ENCODE data around the gene IKZF2.

Gene IKZF2

DNA sequence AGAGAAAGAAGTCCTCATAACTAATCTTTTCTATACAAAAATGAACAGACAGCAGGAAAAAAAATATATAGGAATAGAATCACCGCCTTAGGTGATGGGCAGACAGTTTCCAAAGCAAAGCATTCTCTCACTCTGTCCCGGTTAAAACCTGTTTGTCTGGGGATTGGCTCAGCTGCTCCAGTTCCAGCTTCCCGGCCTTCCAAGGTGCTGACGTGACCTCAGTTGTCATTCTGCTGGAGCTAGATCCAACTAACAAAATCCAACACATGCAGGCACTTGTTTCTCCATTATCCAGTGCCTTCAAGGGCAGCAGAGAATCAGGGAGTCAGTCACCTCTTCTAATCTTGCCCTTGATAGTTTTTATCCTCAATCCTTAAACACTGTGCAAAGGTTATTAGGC lies 52.8 kb downstream of the IKZF2 start:
- no peak for DNase-seq

DNA sequence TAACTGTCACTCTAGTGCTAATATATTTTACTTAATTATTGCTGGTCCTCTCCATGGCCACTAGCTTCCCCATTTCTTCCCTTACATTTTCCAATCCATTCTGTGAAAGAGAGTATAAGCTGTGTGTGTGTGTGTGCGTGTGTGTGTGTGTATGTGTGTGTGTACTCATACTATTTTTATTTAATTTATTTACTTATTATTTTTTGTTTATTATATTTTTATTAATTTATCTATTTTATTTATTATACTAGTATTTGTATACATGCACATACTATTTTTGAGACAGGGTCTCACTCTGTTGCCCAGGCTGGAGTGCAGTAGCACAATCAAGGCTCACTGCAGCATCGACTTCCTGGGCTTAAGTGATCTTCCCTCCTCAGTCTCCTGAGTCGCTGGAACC lies 59.6 kb downstream of the IKZF2 start:
- DNase-seq, result no peak

DNA sequence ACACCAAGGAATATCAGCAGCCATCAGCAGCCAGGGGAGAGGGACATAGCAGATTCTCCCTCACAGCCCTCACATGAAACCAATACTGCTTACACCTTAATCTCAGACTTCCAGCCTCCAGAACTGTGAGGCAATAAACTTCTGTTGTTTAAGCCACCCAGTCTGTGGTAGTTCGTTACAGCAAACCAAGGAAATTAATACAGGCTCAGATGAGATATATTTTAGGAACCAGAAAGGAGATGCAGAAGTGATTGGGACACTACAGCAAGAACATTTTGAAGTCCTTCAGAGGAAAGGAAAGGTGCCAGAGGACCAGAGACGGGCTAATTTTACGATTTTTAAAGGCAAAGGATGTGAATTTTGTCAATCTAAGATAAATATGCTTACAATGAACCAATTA lies 60.6 kb downstream of the IKZF2 start:
- DNase-seq, result no peak

DNA sequence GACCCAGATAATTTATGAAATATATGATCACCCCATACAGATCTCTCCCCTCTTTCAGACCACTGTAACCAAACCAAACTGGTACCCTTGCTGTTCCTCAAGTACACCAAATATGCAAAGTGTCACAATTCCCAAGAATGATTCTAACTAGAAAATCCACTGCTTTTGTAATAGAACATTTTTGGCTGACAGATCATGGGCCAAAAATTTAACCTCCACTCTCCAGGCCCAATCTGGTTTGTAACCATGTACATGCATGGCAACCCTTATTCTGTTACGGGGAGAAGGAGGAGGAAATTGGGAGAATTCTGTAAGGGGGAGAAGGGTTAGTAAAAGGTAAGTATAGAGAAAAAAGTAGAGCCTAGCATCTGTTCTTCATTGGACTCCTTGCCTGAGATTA lies 62.0 kb downstream of the IKZF2 start:
- no peak for DNase-seq

DNA sequence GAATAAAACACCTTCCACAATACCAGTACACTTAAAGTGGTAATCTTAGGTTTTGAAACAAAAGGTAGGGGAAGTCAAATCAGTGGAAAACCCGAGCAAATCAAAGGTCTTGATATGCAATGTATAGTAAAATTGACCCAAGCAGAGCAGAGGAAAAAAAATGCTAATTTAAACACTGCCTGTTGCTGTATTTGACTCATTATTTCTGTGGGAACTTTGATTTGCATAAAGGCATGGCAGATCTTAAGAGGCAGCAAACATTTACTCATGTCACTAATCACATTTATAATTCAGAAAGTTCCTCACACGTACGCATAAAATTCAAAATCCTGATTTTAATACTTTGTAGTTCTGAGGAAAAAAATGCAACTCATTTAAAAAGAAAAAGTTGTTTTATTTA lies 64.4 kb downstream of the IKZF2 start:
- no peak for DNase-seq

DNA sequence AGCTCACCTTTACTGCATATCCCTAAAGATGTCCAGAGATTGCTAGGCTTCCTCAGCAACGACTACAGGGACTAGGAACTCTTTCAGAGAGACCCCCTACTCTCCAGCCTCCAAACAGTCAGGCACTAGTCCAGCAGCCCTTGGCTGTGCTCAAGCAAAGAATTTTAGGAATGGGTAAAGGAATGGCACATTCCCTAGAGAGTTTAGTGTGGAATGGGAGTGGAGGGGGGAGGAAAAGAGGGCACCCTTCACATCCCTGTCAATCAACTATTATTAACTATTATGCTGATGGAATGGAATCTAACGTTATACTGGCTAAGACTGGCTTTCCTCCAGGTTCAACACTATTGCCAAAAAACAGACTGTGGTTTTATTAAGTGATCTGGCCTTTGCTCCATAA lies 64.8 kb downstream of the IKZF2 start:
- no peak for DNase-seq

DNA sequence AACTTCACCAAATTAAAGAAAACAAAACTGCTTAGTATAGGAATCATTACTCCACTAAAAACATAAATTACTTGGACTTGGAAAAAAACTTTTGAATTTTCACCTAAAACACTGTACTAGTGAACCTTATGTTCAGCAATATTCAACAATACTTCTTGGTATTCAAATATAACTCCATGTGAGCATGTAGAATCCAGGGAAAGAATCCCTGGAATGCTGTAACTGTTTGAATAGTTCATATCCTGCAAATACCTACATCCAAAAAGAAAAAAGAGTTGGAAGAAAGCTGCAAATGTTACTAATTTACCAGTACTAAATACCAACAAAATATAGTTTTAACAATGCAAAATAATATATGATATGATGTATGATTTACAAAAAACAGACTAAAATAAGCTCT lies 65.4 kb downstream of the IKZF2 start:
- DNase-seq, result no peak

DNA sequence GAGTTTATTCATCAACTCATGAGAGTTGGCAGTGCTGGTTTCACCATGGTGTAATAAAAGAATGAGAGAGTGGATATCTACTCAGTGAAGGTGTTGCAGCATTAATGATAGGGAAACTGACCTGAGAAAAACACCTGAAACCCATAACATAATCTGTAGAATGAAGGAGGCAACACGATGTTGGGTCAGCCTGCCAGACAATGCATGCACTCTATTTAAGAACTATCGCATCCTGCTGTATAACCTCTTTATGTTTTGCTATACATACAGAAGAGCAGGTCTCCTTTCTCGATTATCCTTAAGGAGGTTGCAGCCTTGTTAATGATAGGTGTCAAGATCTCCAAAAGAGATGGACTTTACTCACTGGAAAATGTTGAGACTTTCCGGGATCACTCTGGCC lies 65.9 kb downstream of the IKZF2 start:
- DNase-seq, result no peak

DNA sequence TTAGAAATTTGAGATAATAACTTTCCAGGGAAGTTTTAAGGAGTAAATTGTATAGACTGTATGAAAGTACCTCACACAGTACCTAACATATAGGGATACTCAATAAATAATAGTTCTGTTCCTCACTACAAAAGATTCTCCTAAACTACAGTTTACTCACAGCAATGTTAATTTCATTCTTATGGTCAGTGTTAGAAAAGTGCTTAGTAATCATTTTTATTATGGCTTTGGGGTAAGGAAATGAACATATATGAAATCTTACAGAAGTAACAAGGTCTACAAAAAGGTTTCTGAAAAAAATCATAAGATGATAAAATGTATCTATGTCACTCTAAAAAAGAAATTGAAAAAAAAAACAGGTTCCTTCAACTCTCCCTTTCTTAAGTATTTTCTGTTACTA lies 67.2 kb downstream of the IKZF2 start:
- no peak for DNase-seq

DNA sequence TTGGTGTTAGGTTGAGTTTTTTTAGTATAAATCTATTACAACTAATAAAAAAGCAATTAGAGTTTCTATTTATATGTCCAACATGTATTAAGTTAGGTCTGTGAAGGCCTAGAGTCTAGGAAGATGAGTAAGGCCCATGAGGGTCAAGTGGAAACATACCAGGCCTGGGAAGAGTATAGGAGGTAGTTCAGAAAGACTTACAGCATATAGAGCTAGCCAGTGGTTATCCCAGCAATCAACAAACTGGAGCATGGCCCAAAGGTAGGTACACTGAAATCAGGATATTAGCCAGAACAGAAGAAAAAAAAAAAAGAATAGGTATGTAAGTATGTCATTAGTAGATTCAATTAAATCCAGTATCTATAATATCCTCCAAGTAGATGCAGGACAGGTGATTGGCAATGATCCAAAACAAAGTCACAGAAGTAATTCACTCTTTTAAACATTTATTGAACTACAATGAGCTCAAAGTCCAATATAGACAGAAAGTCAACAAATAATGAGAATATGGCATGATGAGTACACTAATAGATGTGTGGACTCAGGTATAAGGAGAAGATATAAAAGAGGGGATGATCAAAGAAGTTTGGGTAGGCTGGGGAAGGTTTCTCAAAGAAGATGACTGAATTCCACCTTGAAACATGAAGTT lies 70.3 kb downstream of the IKZF2 start:
- no peak for DNase-seq

DNA sequence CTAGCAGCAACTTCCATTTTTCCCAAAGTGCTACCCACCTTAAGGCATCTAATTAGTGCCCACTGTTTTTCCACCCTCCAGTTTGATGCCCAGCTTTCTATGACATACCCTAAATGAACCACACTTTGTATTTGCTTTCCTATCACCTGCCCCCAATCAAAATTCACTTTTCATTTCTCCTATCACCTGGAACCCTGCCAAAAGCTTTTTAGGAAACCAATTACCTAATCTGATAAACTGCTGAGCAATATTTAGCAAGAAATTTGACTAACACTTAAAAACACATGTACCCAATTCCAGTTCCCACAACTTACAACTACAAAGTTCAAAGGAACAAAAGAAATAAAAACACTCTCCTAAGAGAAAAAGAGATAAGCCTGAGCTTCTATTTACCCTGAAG lies 71.7 kb downstream of the IKZF2 start:
- DNase-seq, result no peak

DNA sequence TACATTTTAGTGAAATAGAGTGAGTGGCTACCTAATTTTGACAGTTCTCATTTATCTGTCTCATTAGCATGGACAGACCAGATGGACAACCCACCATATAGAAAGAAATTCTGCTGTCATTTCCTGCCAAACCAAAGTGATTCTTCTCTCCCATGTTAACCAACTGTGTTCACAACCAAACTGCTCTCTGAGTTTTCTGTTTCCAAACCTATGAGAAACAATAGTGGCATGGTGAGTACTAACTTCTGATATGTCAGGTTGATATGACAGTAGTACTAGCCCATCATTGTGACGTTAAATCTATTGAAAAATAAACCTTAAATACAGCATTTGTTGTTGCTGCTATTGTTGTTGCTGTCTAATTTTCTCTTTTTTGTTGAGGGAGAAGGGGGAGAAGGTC lies 72.7 kb downstream of the IKZF2 start:
- no peak for DNase-seq

DNA sequence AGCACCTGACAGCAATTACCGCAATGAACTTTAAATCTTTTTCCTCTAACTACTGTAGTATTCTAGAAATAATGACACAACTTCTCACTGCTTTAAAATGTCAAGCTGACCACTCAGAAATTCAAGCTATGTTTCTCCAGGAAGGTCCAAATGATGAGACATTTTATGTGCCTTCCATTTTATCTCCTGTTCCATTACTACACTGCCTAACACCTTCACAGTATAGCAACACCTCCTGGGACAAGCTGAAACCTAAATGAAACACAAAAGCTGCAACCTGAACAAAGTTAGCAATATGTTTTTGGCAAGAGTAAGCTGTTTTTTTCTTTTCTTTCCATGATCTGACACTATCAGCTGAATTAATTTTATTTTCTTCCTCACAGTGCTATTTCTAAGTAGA lies 81.9 kb downstream of the IKZF2 start:
- no peak for DNase-seq

DNA sequence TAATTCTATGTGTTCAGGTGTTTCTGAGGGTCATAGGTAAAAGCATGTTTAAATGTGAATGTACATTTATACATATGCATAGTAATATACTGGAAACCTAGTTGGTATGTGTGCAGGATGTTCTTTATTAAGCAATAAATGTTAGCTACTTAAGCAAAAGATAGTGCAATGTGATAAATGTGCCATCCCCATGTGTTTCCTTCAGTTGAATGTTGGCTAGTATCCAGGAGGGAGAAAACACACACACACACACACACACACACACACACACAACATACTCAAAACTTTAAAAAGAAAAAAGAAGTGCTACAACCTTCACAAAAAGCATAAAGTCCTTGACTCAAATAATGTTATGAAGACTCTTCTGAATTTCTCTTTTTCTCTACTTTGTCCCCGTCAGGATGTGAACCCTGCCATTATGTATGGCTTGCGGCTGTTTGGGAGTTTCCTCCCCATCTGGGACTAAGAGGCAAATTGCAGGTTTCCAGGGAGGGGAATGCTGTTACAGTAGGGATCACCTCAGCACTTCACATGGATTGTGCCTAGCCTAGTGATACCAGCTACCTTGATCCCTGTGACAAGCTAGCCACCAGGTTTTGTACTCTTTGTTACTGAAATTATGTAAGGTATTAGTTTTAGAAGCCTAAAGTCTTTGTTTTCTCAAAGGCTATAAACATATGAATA lies 82.6 kb downstream of the IKZF2 start:
- no peak for DNase-seq

DNA sequence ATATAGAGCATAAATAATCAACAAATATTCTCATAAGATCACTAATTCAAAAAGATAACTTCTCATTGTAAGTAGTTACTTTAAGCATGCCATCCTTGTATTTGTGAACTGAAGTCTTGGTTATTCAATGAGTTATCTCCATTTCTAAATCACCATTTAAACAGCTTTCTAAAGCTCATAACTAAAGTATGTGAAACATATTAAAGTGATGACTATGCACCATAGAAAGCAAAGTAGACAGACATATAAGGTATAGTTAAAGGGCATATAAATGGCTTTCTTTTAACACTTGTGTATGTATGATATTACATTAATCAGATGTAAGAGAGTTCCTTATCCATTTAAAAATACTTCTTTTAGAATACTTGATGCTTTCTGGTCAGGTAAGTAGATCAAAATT lies 83.5 kb downstream of the IKZF2 start:
- no peak for DNase-seq

DNA sequence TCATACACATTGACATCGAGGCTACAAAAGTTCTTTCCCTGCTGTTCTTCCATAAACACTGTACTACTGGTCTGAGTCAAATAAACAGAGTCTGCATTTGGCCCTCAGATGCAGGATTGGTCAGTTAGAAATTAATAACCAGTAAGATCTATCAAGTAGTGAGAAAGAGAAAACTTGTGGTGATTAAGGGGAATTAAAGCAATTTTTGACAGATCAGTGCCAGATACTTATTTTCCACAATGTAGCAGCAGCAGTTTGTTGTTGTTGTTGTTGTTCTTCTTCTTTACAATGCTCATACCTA lies 85.0 kb downstream of the IKZF2 start:
- no peak for DNase-seq

DNA sequence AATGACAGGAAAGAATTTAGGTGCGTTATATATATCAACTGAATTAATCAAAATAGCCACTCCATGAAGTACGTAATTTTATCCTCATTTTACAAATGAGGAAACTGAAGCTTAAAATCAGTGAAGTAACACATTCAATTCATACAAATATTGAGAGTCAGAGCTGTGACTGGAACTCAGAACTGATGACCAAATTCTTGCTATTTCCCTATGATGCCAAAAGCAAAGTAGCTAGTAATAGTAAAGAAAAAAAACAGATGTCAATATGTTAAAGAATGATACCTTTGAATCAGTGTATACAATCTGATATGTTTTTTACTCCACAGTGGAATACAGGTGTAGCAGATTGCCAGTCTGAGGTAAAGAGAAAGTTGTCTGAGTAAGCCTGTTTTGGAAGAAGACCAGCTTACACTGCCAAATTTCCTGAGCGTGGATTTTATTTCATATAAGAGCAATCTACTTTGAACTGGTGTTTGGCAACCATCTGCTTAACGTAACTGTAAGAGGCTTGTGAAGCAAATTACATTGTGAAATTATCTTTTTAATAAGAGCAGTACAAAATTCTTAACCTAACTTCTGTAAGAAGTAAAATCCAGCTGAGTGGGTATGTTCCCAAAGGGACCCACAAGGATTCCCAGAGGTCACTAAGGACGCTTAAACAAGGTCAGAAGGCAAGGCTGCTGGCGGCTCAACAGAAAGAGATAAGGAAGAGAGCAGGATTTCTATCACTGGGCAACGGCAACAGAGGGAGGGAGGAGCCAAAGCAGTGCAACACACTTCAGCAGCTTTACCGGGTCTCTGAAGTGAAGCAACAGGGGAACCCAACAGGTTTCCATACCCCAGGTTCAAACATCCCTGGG lies 85.6 kb downstream of the IKZF2 start:
- DNase-seq, result no peak

DNA sequence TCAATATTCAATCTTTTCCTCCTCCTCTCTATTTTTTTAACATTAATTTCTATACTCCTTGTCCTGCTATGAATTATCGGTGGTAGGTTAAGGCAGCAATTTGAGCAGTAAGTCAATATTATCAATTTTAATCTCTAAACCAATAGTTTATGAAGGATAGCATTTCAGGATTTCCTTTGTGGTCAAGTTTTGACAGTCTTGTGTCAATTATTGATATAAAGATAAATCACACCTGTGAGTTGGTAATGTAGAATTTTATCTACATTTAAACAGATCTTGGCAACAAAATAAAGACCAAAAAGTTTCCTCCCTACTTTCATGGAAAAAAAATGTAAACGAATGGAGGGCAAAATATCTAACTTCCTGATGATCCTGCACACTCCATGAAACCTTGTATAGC lies 87.3 kb downstream of the IKZF2 start:
- DNase-seq, result no peak

DNA sequence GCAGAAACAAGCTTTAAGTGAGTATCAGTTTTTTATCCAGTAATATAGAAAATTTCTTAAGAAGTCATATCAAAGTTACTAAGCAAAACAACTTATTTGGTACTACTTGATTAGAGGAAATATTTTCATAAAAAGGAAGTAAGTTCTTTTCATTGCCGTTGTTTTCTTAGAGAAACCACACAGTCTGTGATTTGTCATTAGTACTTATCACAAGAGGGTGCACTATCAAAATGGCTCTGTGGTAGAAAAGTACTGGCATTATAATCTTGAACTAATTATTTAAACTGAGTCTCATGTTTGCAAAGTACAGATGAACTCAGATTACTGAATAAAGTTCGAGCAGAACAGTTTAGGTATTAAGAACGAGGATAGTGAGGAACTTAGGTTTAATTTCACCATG lies 93.4 kb downstream of the IKZF2 start:
- DNase-seq, result no peak

DNA sequence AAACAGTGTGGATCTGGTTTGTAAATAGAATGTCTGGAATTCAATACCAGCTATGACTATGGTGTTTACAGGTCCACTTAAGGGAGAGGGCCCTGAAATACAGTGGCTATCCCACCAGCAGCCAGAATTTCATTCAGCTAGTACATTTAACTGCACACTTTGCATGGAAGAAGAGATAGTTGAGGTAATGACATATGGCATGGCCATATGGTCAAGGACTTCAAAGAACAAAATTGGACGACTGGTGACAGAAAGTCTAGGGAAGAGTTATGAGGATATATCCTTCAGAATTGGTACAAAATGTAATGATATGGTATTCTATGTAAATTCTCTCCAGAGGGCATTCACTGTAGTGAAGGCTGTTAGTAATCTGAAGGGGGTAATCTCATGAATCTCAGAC lies 105.0 kb downstream of the IKZF2 start:
- DNase-seq, result no peak

DNA sequence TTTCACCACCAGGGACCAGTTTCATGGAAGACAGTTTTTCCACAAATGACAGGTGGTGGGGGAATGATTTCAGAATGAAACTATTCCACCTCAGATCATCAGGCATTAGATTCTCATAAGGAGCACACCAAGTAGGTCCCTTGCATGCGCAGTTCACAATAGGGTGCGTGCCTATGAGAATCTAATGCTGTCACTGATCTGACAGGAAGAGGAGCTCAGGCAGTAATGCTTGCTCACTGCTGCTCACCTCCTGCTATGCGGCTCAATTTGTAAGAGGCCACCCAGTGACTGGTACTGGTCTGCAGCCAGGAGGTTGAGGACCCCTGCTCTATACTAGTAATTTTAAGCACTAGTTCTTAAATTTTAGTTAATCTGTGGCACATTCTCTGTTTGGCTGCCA lies 107.8 kb downstream of the IKZF2 start:
- no peak for DNase-seq

DNA sequence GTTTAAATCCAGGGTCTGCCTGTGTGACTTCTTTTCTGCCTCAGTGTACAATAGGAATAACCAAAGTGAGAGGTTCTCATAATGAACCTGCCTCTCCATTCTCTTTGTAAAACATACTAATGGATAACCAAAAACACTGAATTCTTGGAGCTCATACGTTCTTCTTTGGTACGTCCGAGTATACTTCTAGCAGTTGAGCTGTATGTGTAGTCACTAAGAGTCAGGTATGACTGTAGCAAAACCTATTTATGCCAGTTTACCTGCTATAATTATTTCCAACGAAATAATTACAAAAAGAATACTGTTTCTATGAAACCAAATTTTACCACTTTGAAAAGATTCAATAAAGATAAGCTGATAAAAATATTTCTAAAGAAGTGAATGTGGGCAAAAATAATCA lies 109.2 kb downstream of the IKZF2 start:
- no peak for DNase-seq

DNA sequence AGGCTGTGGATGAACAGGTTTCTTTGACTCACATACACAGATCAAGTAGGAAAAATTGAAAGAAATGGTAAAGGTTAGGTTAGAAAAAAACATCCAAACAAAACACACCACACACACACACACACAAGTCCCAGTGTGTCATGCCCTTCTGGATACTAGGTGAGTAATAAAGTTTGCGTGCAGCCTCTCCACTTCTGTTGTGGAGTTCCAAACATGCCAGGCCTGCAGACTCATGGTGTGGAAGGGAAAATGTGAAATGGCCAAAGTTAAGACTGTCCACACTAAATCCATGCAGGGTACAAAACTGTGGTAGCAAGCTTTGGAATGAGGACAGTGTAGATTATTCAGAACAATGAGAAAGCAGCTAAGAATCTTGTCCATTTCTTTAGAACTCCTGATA lies 114.6 kb downstream of the IKZF2 start:
- DNase-seq, result no peak

DNA sequence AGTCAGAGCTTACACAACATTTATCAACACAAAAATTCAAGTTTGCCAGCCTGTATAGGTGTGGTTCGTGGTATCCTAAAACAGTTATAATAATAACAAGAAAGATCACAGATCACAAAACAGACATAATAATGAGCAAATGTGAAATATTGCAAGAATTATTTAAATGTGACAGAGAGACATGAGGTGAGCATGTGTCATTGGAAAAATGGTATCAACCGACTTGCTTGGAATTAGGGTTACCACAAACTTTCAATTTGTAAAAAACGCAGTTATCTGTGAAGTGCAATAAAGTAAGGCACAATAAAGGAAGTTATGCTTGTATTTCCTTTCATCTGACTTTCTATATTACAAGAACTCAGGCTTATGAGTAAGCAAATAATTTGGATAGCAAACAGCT lies 116.8 kb downstream of the IKZF2 start:
- no peak for DNase-seq
